GM19193 (cell line): Measurements from ENCODE around the gene ZBTB33.

Experiments used
- POLR2A ChIP-seq: IDR thresholded peaks from 4 replicates; pipeline ENCODE4 v1.6.1; 2011; ENCODE audit not compliant: insufficient read depth, insufficient read length; ENCODE audit errors: extremely low read depth

ZBTB33 gene

DNA sequence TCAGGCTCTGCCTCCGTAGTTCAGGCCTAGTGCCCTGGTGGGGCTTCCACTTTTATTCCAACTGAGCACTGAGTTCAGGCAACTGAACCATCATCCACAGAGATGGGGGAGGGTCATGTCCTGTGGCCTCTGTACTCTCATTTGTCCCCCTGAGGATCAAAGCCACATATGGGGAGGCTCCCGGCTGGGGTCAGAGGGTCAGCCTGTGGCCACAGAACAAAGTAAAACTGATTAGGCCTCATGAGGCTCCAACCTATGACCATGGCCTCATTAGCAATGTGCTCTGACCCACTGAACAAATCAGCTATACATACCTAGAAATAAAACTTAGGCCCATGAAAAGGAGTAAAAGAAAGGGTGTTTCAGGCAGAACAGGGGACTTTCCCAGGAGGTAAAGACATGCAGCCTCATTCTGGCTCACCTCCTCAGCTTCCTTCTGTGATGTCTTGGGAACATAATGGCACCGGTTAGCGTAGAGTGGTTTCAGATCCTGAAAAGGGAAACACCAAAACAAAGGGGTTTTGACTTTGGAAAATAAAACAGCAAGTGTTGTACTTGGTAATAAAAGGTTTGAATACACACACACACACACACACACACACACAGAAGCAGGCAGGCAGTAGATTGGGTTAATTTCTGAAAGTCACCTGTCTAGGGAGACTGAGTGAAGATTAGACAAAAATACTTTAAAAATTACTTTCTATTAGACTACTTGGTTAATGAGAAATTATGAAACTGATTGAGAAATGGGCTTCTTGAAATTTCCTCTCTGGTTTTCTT lies 36.3 kb downstream of the ZBTB33 start:
- no peak for TF ChIP-seq POLR2A

DNA sequence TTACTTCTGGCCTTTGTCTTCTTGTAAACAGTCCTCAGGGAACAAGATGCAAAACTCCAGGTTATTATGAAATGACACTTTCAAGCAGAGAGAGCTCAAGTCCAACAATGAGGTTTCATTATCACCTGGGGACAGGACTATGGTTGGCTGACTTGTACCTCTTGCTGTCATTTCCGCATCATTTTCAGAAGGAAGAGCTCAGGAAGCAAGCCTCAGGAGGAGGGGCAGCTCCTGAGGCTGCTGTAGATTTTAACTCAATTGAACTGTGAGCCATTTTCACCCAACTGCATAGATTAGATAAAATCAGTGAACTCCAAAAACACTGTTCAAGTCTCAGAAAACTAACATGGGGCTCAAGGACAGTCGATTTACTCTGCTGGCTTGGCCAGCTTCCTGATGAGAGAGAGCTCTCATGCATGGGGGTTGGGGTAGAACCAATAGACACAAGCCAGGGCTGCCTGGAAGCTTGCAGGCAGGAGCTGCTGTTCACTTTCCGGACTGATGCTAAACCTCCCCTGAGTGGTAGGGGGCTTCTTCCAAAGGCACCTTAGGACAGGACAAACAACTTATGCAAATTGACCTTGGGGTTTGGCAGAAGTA lies 37.0 kb downstream of the ZBTB33 start:
- no peak for TF ChIP-seq POLR2A

GRCh38 chrX:120290107-120290506 lies 39.5 kb downstream of the ZBTB33 start:
- TF ChIP-seq POLR2A, result no peak

- no peak for TF ChIP-seq POLR2A
These were observed 40.6 kb downstream of the ZBTB33 start for GRCh38 chrX:120291211-120291610.

DNA sequence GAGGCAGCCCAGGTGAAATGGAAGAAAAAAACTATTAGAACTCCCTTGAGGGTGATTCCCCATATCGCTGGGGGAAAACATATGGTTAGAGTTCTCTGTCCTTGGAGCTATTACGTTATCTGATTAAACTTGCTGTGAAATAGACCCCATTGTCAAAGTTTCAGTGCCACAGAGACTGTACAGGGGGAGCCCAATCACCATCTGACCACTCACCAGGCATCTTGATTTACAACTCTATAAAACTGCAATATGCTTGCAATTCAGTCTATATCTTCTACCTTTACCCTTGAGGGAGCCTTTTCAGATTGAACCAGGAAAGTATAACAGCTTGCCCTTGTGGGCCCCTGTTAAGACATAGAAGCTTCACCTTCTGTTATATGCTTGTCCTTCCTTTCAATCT lies 42.4 kb downstream of the ZBTB33 start:
- no peak for TF ChIP-seq POLR2A

- TF ChIP-seq POLR2A, result no peak
These were observed 44.0 kb downstream of the ZBTB33 start for GRCh38 chrX:120294651-120295050.

DNA sequence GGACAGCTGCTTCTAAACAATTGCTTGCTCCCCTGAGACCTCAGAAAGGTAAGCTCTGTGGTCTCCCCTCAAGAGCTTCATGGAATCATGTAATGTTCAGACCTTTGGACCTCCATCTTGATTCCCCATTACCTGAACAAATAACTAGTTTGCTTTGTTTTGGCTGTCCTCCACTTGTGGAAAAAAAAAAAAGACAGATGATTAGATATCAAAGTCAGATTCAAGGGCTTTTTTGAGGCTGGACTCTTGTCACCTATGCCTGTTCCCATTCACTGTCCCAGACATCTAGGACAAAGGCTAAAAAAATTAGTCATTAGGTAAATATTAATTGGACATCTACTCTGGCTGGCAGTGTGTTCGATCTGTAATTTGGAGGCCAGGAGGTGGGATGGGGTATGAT lies 47.3 kb downstream of the ZBTB33 start:
- TF ChIP-seq POLR2A, result no peak

DNA sequence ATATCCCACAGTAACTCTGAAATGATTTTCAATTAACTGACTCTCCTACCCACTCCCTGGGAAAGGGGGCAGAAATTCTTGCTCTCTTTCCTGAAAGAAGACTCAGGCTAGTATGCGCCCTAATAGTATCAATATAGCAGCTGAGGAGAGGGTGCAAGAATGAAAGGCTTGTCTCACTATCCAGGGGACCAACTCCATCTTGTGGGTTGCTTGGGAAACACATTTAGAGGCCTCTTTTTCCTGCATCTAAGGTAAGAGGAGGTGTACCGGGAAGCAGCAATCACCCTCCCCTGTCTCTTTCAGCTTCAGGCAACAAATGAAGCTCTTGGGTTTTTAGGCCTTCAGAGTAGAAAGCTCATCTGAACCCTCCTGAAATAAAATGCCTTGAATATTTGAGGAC lies 49.3 kb downstream of the ZBTB33 start:
- no peak for TF ChIP-seq POLR2A

GRCh38 chrX:120301497-120301896 lies 50.9 kb downstream of the ZBTB33 start:
- TF ChIP-seq POLR2A, result no peak

DNA sequence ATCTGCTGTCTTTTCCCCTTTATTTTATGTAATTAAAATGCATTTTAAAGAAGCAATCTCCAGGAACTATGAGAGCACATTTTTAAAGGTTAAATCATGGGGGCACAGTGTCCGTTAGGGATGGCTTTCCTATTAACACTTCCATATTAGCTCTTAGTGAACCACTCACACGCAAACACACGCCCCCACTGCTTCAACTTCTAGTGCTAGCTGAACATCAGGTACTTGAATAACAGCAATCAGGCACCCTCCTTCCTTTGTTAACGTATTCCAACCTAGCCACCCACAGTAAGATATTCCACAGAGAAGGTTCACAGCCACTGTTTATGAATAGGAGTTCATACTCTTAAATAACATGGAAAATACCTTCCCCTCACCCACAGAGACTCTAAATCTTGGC lies 51.3 kb downstream of the ZBTB33 start:
- no peak for TF ChIP-seq POLR2A

DNA sequence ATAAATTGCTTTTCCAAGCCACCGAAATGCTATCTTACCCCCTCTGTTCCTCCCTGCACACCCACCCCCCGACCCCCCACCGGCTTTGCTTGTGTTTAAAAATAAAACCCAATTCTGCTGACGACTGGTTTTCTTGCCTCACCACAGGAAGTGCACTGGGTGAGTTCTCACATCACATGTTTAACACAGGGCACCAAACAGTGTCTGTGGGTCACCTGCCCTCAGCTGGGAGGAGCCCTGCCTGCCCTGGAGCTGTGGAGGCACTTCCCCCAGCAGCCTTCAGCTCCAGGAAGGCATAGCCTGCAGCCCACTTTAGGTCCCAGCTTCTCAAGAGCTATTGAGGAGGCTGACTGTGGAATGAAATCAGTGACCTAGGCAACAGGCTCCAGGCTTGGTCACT lies 51.8 kb downstream of the ZBTB33 start:
- peak; percentile 57 for TF ChIP-seq POLR2A

DNA sequence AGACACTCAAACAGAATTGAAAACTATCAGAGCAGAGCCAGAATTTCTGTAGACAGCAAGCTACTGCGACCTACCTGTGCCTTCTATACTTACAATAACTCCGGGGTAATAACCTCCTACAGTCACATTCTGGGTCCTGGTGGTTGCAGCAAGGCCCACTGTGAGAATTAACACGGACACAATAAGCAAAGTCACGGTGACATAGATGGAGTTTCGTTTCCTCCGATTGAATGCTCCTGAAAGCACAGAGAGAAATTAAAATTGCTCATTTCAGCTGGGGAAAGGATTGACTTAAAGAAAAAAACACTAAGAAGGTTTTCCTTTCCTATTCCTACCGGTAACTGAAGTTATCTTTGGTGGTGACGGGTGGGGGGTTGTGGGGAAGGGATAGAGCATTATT lies 53.6 kb downstream of the ZBTB33 start:
- TF ChIP-seq POLR2A, result no peak

DNA sequence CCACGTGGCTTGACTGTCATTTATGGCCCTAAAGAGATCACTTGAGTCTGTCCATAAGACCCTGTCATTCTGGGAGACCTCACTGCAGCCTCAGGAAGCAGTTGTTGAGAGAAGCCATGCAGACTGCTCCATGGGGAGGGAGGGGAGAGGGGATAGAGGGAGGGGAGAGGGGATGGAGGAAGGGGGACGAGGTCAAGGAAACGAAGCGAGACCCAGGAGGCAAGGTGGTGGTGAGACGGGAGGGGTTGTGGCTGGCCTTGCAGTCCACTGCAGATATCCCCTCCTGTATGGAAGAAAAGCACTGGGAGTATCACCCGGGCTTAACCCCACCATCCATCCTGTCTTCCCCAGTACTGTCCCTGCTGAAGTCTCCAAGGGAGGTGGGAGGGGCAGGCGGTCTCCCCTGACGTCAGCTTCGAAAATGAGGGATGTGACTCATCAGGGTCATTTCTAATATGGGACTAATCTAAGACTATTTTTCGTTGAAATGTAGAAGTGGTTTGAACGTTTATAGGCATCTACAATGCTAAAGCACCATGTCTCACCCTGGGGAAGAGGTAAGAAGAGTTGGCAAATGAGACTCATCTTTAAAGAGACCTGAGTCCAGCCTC lies 55.0 kb downstream of the ZBTB33 start:
- TF ChIP-seq POLR2A, result no peak

GRCh38 chrX:120306630-120307029 lies 56.0 kb downstream of the ZBTB33 start:
- TF ChIP-seq POLR2A, result no peak
